GM12878 (cell line): Measurements from ENCODE around the gene MFAP3L. TPM values are rescaled to one million over a fixed set of nuclear protein-coding genes. Genes with fewer than 3 reads are reported as not detected.

Experiments used
- ATAC-seq: fragments of 200-7000 bp; cut with Tn5 transposase; 3 replicates; pipeline ENCODE4 v1.9.1; 2020; ENCODE audit warnings: mild to moderate bottlenecking, moderate library complexity
- BruUV-seq: library from RNA; stranded (reverse); fragments of 400-500 nt; replicated peaks from 2 replicates; lab custom pipeline; 2021; lab: Mats Ljungman, UMichigan
- CTCF ChIA-PET: fragments of 300-600 bp; sonication (Branson Sonifier 250); formaldehyde crosslinking; extraction: SDS; loops from one replicate; lab custom pipeline; 2021; ENCODE audit warnings: inconsistent platforms; lab: Yijun Ruan, JAX
- POLR2A ChIA-PET: fragments of 350-600 bp; formaldehyde crosslinking; extraction: SDS; loops from one replicate; lab custom pipeline; 2021; ENCODE audit warnings: inconsistent platforms; lab: Charles Lee
- RAD21 ChIA-PET: fragments of 300-600 bp; sonication (Branson Sonifier 250); formaldehyde crosslinking; loops from one replicate; lab custom pipeline; 2023; ENCODE audit warnings: antibody characterized with exemption; ENCODE audit not compliant: unreplicated experiment; lab: Charles Lee
- SMC1A ChIA-PET: fragments of 300-600 bp; sonication (Branson Sonifier 250); formaldehyde crosslinking; loops from one replicate; lab custom pipeline; 2023; ENCODE audit not compliant: unreplicated experiment, uncharacterized antibody; lab: Charles Lee
- DNase-seq: peaks from one replicate; pipeline ENCODE4 v3.0.0-alpha.2; 2011; ENCODE audit warnings: low read depth, low spot score
- FAIRE-seq: peaks from 3 replicates; lab custom pipeline; 2011; peaks lifted over from hg19 to GRCh38; lab: Jason Lieb, UNC
- H2AFZ ChIP-seq: 2 replicates; pipeline ENCODE4 v1.6.0; 2011; ENCODE audit warnings: low read depth, low read length, control low read depth; ENCODE audit not compliant: control insufficient read depth
- H3K27ac ChIP-seq: 2 replicates; pipeline ENCODE4 v1.5.1; 2011; ENCODE audit warnings: control low read depth; ENCODE audit not compliant: control insufficient read depth, insufficient read depth
- H3K27me3 ChIP-seq, 2 experiments: replicated peaks in 1 of 2; 2 replicates each; pipeline versions ENCODE4 v1.6.0 to v1.6.1; 2011; ENCODE audit warnings: low read length in 1 of 2; ENCODE audit not compliant: control insufficient read depth in 2 of 2, insufficient read depth in 2 of 2
- H3K36me3 ChIP-seq, 2 experiments: 2 replicates each; pipeline ENCODE4 v1.5.1; 2011; ENCODE audit warnings: low read length in 1 of 2; ENCODE audit not compliant: control insufficient read depth in 2 of 2, insufficient read depth in 2 of 2
- H3K4me1 ChIP-seq: 2 replicates; pipeline ENCODE4 v1.6.1; 2011; ENCODE audit warnings: mild to moderate bottlenecking, low read length, moderate library complexity, mixed read lengths; ENCODE audit not compliant: control insufficient read depth, insufficient read depth
- H3K4me2 ChIP-seq: 2 replicates; pipeline ENCODE4 v1.6.0; 2011; ENCODE audit warnings: control low read depth; ENCODE audit not compliant: control insufficient read depth, insufficient read depth
- H3K4me3 ChIP-seq: fragments of 200-600 bp; sonication (generic); 2 replicates; pipeline ENCODE4 v1.5.1; 2016
- H3K79me2 ChIP-seq: 2 replicates; pipeline ENCODE4 v1.6.0; 2011; ENCODE audit warnings: low read length; ENCODE audit not compliant: control insufficient read depth, insufficient read depth
- H3K9ac ChIP-seq: 2 replicates; pipeline ENCODE4 v1.8.0; 2011; ENCODE audit warnings: low read length, control low read depth, mixed read lengths; ENCODE audit not compliant: control insufficient read depth, insufficient read depth
- H3K9me3 ChIP-seq: replicated peaks from 3 replicates; pipeline ENCODE4 v1.5.1; 2011; ENCODE audit warnings: mild to moderate bottlenecking, low read length; ENCODE audit not compliant: control insufficient read depth, insufficient read depth
- H4K20me1 ChIP-seq: 2 replicates; pipeline ENCODE4 v1.6.0; 2011; ENCODE audit not compliant: control insufficient read depth, insufficient read depth
- CBX5 ChIP-seq: sonication (generic); IDR thresholded peaks from 2 replicates; pipeline ENCODE4 v1.6.1; 2016; ENCODE audit warnings: low read depth, moderate library complexity, mild to moderate bottlenecking, inconsistent platforms
- CEBPB ChIP-seq, 2 experiments: fragments of 150-350 bp in 1 of 2; IDR thresholded peaks; 2 replicates each; pipeline ENCODE4 v1.6.1; 2012 to 2014; ENCODE audit warnings: low read depth in 2 of 2, low read length in 2 of 2, borderline replicate concordance in 1 of 2, inconsistent platforms in 1 of 2
- JUNB ChIP-seq: IDR thresholded peaks from 2 replicates; pipeline ENCODE4 v1.6.1; 2016; ENCODE audit warnings: antibody characterized with exemption, mild to moderate bottlenecking
- KAT2A ChIP-seq: conservative IDR thresholded peaks from 2 replicates; pipeline ENCODE4 v1.6.1; 2011; ENCODE audit warnings: low read depth, low read length; ENCODE audit not compliant: control insufficient read depth
- RAD21 ChIP-seq: IDR thresholded peaks from 2 replicates; pipeline ENCODE4 v1.6.1; 2011; ENCODE audit warnings: mild to moderate bottlenecking, low read depth, low read length, moderate library complexity; ENCODE audit not compliant: insufficient read depth
- RAD51 ChIP-seq: fragments of 450-650 bp; IDR thresholded peaks from 2 replicates; pipeline ENCODE4 v1.6.1; 2016; ENCODE audit warnings: moderate library complexity, mild to moderate bottlenecking, inconsistent platforms
- RBBP5 ChIP-seq: fragments of 200-600 bp; sonication (generic); conservative IDR thresholded peaks from 2 replicates; pipeline ENCODE4 v1.6.1; 2016
- RUNX3 ChIP-seq: IDR thresholded peaks from 2 replicates; pipeline ENCODE4 v1.6.1; 2012; ENCODE audit warnings: low read length, inconsistent platforms
- SIN3A ChIP-seq: IDR thresholded peaks from 2 replicates; pipeline ENCODE4 v1.6.1; 2012; ENCODE audit warnings: low read depth, low read length, improper control_type of control experiment
- SREBF2 ChIP-seq: IDR thresholded peaks from 2 replicates; pipeline ENCODE4 v1.6.1; 2012; ENCODE audit warnings: mild to moderate bottlenecking, low read length
- STAT1 ChIP-seq: fragments of 450-650 bp; conservative IDR thresholded peaks from 2 replicates; pipeline ENCODE4 v1.6.1; 2014; ENCODE audit warnings: antibody characterized with exemption, mild to moderate bottlenecking
- TCF12 ChIP-seq: IDR thresholded peaks from 2 replicates; pipeline ENCODE4 v1.6.1; 2011; ENCODE audit warnings: low read depth, mild to moderate bottlenecking, low read length
- YY1 ChIP-seq: IDR thresholded peaks from 2 replicates; pipeline ENCODE4 v1.6.1; 2011; ENCODE audit warnings: low read depth, mild to moderate bottlenecking, low read length
- ZBED1 ChIP-seq: IDR thresholded peaks from 2 replicates; pipeline ENCODE4 v1.6.1; 2016; ENCODE audit warnings: borderline replicate concordance
- ZNF384 ChIP-seq: IDR thresholded peaks from 2 replicates; pipeline ENCODE4 v1.6.1; 2012; ENCODE audit warnings: low read depth, mild to moderate bottlenecking, low read length, improper control_type of control experiment, borderline replicate concordance
- ZZZ3 ChIP-seq: IDR thresholded peaks from 2 replicates; pipeline ENCODE4 v1.6.1; 2011; ENCODE audit warnings: low read depth; ENCODE audit not compliant: control insufficient read depth, insufficient read length
- WGBS: methylation state at CpG from one replicate; pipeline ENCODE4 v1.1.6; 2016; ENCODE audit warnings: low lambda C conversion rate; ENCODE audit not compliant: insufficient replicate concordance, insufficient coverage; ENCODE audit errors: missing lambda C conversion rate; 5-methylcytosine and 5-hydroxymethylcytosine counted together
- in situ Hi-C: fragments of 300-500 bp; cut with MboI; formaldehyde crosslinking; loops from 9 replicates; pipeline ENCODE4 v1.14.3; 2018; ENCODE audit warnings: mixed read lengths
- intact Hi-C: fragments of 100-400 bp; cut with micrococcal nuclease; formaldehyde crosslinking; loops from one replicate; pipeline ENCODE4 v1.14.2; 2022; ENCODE audit not compliant: unreplicated experiment
- polyA plus RNA-seq, 11 experiments: library from polyadenylated mRNA; depleted of rRNA in 4 of 11; unstranded in 6 of 11; stranded (reverse) in 5 of 11; fragments of >200 nt; fragmentation: Nextera tagmentation in 4 of 11; fragmentation: Illumina TruSeq in 1 of 11; extraction: Ambion mirVana in 4 of 11; extraction: Trizol in 1 of 11; gene quantifications; 1 replicate in 1 of 11; 2 replicates in 10 of 11; pipeline versions ENCODE4 v1.2.1 to v1.2.3, GENCODE V29; 2011 to 2016; ENCODE audit warnings: inconsistent platforms in 2 of 11, missing spikeins in 2 of 11, low read depth in 1 of 11
- total RNA-seq, 4 experiments: library from RNA; depleted of rRNA in 3 of 4; stranded (reverse); fragments of >200 nt in 3 of 4; fragmentation: Illumina TruSeq in 1 of 4; extraction: Trizol in 1 of 4; gene quantifications; 2 replicates each; pipeline versions ENCODE4 v1.2.1 to v1.2.3, GENCODE V29; 2013 to 2021
- TF ChIP-seq, protein P1 (sequence below): IDR thresholded peaks from 2 replicates; pipeline ENCODE4 v1.6.1; 2011; ENCODE audit warnings: borderline replicate concordance, low read depth, mild to moderate bottlenecking, moderate library complexity, low read length; ENCODE audit not compliant: insufficient read depth, poor library complexity, severe bottlenecking
- TF ChIP-seq, protein P2 (sequence below): IDR thresholded peaks from 2 replicates; pipeline ENCODE4 v1.6.1; 2012; ENCODE audit warnings: low read depth, low read length, improper control_type of control experiment

Gene MFAP3L
- total and polyA plus RNA-seq, 10 of the 15 experiments (the other 5 are each of a cell fraction or from before 2014, with no cell fraction given) = 0.10 to 3.0 TPM; not detected in 8

GRCh38 chr4:170035231-170035630 is 9.0 kb upstream of the MFAP3L start:
- no TSS peak for BruUV-seq
- H3K9me3 ChIP-seq = no peaks in the 10 kb centered on the region
- FAIRE-seq = no peak
- RAD21 ChIA-PET = no interaction called here
- CTCF ChIA-PET = no interaction called here
- H3K27ac ChIP-seq = no peak overlapping the region
- no peak overlapping the region for H3K4me2 ChIP-seq
- H4K20me1 ChIP-seq = no peaks in the 10 kb centered on the region
- TF ChIP-seq STAT1 = no peak
- no peak for TF ChIP-seq ZNF384
- TF ChIP-seq CBX5 = no peak
- no peak for TF ChIP-seq JUNB
- TF ChIP-seq, protein P1, sequence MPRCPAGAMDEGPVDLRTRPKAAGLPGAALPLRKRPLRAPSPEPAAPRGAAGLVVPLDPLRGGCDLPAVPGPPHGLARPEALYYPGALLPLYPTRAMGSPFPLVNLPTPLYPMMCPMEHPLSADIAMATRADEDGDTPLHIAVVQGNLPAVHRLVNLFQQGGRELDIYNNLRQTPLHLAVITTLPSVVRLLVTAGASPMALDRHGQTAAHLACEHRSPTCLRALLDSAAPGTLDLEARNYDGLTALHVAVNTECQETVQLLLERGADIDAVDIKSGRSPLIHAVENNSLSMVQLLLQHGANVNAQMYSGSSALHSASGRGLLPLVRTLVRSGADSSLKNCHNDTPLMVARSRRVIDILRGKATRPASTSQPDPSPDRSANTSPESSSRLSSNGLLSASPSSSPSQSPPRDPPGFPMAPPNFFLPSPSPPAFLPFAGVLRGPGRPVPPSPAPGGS = no peak
- TF ChIP-seq ZBED1 = no peak
- H2AFZ ChIP-seq = no peak overlapping the region
- no peaks in the 10 kb centered on the region for H3K36me3 ChIP-seq
- SMC1A ChIA-PET = no interaction called here
- H3K79me2 ChIP-seq = no peaks in the 10 kb centered on the region
- 85% methylated on average over 1 of the region's 1 CpG for WGBS
- H3K4me3 ChIP-seq = no peak overlapping the region
- intact Hi-C loops = no loop called here
- H3K27me3 ChIP-seq = no peaks in the 10 kb centered on the region
- POLR2A ChIA-PET = no interaction called here
- H3K4me1 ChIP-seq = no peaks in the 10 kb centered on the region
- H3K9ac ChIP-seq = no peak overlapping the region
- no peak for DNase-seq
- ATAC-seq = no peak
- in situ Hi-C loops = no loop called here

- Histone ChIP-seq H3K9me3 (no peaks in the 10 kb centered on the region), H4K20me1 (no peaks in the 10 kb centered on the region), H3K36me3 (no peaks in the 10 kb centered on the region), H2AFZ (no peak overlapping the region), H3K79me2 (no peaks in the 10 kb centered on the region), H3K27me3 (peaks cover 0 to 2% of the 10 kb centered on the region in 2 experiments; a peak in 1 of 4 replicates), H3K4me1 (no peaks in the 10 kb centered on the region), H3K4me3 (no peak overlapping the region), H3K4me2 (no peak overlapping the region), H3K9ac (no peak overlapping the region), H3K27ac (no peak overlapping the region)
- ATAC-seq (no peak), DNase-seq (no peak), FAIRE-seq (no peak)
- POLR2A ChIA-PET = no interaction called here
- RAD21 ChIA-PET = no interaction called here
- intact Hi-C loops (no loop called here), in situ Hi-C loops (no loop called here)
- no TSS peak for BruUV-seq
- CTCF ChIA-PET = no interaction called here
- 74% methylated on average over 2 of the region's 2 CpGs for WGBS
- SMC1A ChIA-PET = interaction anchor here (0.6 kb wide), 1 partner anchor 826 kb away, joined by 3 read pairs; no protein-coding TSS in a partner anchor
- TF ChIP-seq RAD51 = no peak
- TF ChIP-seq SREBF2 = no peak
- no peak for TF ChIP-seq RAD21
- TF ChIP-seq RBBP5 = no peak
- no peak for TF ChIP-seq YY1
- TF ChIP-seq, protein P2, sequence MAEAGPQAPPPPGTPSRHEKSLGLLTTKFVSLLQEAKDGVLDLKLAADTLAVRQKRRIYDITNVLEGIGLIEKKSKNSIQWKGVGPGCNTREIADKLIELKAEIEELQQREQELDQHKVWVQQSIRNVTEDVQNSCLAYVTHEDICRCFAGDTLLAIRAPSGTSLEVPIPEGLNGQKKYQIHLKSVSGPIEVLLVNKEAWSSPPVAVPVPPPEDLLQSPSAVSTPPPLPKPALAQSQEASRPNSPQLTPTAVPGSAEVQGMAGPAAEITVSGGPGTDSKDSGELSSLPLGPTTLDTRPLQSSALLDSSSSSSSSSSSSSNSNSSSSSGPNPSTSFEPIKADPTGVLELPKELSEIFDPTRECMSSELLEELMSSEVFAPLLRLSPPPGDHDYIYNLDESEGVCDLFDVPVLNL = no peak
- no peak for TF ChIP-seq CEBPB (IDR thresholded peaks at IDR 0.05; ENCODE audit: borderline replicate concordance in 1 of 2, low read depth in 2 of 2, low read length in 2 of 2)
- TF ChIP-seq ZZZ3 = no peak
- TF ChIP-seq TCF12 = no peak
- no peak for TF ChIP-seq RUNX3
- no peak for TF ChIP-seq SIN3A
- TF ChIP-seq KAT2A = no peak
These were observed 7.8 kb upstream of the MFAP3L start for GRCh38 chr4:170033999-170034398.
